ENCODE results near the gene RIBC2. TPM values are rescaled to one million over a fixed set of nuclear protein-coding genes. Genes with fewer than 3 reads are reported as not detected.
A peak's percentile ranks its signal among the peaks of the same experiment; 100 is the strongest.
"Not testable (repeated sequence)": the region's sequence is repeated elsewhere in the genome, so short reads cannot be mapped to it uniquely, and the experiment has no call there.

RIBC2 gene
- total RNA-seq, 2 donors from 2014 or later: not detected

DNA sequence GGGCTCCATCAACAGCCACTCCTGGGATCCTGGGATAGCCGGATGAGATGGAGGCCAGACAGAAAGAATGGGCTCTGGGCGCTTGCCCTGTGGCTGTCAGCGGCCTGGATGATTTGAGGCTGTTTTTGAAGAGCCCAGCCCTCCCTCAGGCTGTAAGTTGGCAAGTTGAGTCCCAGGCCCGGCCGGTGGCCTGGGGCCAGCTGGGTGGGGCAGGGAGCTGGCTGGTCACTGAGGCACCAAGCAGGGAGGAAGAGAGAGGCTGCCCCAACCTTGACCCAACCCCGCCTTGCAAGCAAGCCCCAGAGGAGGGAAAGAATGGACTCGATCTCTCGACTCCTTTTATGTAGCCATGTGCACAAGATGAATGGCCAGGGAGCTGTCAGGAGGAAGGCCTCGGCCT is 34.9 kb downstream of the RIBC2 start:
- DNase-seq (ENCODE audit: low spot score): peak; percentile 90
- Histone ChIP-seq H3K4me1 (peaks cover 0 to 17% of the 10 kb centered on the region in 2 donors), H3K4me3 (no peak overlapping the region), H3K27me3 (no peaks in the 10 kb centered on the region), H3K9me3 (no peaks in the 10 kb centered on the region), H3K36me3 (no peaks in the 10 kb centered on the region), H3K27ac (peak overlapping the region in 1 of 2 donors; percentile 75)
- TF ChIP-seq, protein P1, sequence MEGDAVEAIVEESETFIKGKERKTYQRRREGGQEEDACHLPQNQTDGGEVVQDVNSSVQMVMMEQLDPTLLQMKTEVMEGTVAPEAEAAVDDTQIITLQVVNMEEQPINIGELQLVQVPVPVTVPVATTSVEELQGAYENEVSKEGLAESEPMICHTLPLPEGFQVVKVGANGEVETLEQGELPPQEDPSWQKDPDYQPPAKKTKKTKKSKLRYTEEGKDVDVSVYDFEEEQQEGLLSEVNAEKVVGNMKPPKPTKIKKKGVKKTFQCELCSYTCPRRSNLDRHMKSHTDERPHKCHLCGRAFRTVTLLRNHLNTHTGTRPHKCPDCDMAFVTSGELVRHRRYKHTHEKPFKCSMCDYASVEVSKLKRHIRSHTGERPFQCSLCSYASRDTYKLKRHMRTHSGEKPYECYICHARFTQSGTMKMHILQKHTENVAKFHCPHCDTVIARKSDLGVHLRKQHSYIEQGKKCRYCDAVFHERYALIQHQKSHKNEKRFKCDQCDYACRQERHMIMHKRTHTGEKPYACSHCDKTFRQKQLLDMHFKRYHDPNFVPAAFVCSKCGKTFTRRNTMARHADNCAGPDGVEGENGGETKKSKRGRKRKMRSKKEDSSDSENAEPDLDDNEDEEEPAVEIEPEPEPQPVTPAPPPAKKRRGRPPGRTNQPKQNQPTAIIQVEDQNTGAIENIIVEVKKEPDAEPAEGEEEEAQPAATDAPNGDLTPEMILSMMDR (IDR thresholded peaks at IDR 0.05): no peak

DNA sequence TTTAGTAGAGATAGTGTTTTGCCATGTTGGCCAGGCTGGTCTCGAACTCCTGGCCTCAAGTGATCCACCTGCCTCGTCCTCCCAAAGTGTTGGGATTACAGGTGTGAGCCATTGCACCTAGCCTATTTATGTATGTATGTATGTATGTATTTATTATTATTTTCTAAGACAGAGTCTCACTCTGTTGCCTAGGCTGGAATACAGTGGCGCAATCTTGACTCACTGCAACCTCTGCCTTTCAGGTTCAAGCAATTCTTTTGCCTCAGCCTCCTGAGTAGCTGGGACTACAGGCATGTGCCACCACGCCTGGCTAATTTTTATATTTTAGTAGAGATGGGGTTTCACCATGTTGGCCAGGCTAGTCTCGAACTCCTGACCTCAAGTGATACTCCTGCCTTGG is 35.9 kb downstream of the RIBC2 start:
- peak overlapping the region in 1 of 2 donors; percentile 75 for H3K27ac ChIP-seq
- H3K9me3 ChIP-seq; H3K27me3 ChIP-seq; H3K36me3 ChIP-seq; H3K4me3 ChIP-seq; DNase-seq (ENCODE audit: low spot score): not testable (repeated sequence)
- peaks cover 0 to 17% of the 10 kb centered on the region in 2 donors for H3K4me1 ChIP-seq

DNA sequence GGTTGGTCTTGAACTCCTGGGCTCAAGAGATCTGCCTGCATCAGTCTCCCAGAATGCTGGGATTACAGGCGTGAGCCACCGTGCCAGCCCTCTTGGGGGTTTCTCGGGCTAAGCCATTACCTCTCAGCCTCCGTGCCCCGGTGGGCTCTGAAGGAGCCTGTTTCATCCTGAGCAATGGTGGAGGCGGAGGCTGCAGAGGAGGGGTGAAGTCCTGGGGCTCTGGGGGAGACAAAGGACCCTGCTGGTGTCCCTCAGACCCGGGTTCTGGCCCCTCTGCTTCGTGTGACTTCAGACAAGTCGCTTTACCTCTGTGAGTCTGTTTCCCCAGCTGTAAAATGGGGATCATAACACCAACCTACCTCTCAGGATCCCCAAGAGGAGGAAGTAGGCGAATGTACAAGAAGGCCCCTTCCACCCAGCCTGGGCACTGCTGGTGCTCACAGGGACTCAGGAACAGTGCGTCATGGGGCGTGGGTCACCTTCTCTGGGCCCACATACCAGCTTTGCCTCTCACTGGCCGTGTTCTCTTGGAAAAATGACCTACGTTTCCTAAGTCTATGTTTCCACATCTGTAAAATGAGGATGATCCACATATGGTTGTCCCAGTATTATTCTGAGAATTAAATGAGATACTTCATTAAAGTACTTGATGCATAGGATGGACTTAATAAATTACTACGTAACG is 36.8 kb downstream of the RIBC2 start:
- no peak overlapping the region for H3K4me3 ChIP-seq
- no peaks in the 10 kb centered on the region for H3K9me3 ChIP-seq
- TF ChIP-seq, protein P1 (IDR thresholded peaks at IDR 0.05): no peak
- no peak for DNase-seq (ENCODE audit: low spot score)
- H3K27me3 ChIP-seq: no peaks in the 10 kb centered on the region
- peak overlapping the region; percentile 48 to 75 for H3K27ac ChIP-seq
- H3K4me1 ChIP-seq: peaks cover 0 to 17% of the 10 kb centered on the region in 2 donors
- H3K36me3 ChIP-seq: no peaks in the 10 kb centered on the region

DNA sequence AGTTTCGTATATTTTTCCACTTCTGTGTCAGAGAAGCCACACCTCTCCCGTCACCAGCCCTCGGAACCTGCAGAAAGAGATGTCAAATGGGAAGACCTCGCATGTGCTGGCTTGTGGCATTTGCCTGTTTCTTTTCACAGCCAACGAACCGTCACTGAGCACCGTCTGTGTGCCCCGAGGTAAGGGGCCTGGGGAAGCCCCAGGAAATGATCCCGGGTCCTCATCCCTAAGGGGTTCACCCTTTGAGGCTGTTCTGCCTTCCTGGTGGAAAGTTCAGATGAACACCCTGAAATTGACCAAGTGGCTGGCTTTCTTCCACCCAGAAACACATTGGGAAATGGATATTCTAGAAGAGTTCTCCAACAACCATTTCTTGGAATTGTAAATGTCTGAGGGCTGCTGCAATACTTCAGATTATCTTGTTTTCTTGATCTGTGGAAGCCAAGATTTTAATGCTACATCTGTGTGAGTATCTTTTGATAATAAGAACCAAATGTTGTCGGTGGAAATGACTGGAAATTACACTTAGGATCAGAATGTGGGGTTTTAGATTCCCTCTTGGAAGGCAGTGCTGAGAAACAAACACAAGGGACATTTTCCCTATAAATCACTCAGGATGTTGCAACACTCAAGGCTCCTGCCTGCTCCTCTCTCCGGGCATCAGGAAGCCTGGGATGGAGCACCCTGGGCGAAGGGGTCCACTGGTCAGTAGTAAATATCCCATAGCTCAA is 37.6 kb downstream of the RIBC2 start:
- no peaks in the 10 kb centered on the region for H3K9me3 ChIP-seq
- peak; percentile 79 for DNase-seq (ENCODE audit: low spot score)
- H3K36me3 ChIP-seq: no peaks in the 10 kb centered on the region
- TF ChIP-seq, protein P1 (IDR thresholded peaks at IDR 0.05): no peak
- H3K4me1 ChIP-seq: peaks cover 0 to 17% of the 10 kb centered on the region in 2 donors
- H3K27me3 ChIP-seq: no peaks in the 10 kb centered on the region
- H3K4me3 ChIP-seq: no peak overlapping the region
- peak overlapping the region; percentile 21 to 75 for H3K27ac ChIP-seq

DNA sequence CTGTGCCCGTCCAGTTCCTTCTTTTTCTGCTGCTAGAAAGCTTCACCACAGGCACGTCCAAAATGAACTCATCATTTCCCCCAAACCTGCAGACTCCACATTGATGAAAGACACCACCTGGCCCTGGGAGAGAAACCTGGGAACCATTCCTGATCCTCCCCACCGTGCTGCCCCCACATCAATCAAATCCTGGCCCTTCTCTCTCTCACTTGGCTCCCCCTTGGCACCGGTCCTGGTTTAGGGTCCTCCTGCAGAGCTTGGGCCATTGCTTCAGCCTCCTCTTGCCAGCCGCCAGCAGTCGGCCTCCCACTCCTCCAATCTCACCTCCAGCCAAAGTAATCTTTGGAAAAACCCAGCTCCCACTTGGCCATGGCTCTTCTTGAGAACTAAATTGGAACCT is 38.5 kb downstream of the RIBC2 start:
- TF ChIP-seq, protein P1 (IDR thresholded peaks at IDR 0.05): no peak
- no peaks in the 10 kb centered on the region for H3K27me3 ChIP-seq
- H3K4me1 ChIP-seq: peaks cover 0 to 17% of the 10 kb centered on the region in 2 donors
- H3K36me3 ChIP-seq: no peaks in the 10 kb centered on the region
- no peaks in the 10 kb centered on the region for H3K9me3 ChIP-seq
- no peak for DNase-seq (ENCODE audit: low spot score)
- no peak overlapping the region for H3K4me3 ChIP-seq
- H3K27ac ChIP-seq: peak overlapping the region; percentile 21 to 75

DNA sequence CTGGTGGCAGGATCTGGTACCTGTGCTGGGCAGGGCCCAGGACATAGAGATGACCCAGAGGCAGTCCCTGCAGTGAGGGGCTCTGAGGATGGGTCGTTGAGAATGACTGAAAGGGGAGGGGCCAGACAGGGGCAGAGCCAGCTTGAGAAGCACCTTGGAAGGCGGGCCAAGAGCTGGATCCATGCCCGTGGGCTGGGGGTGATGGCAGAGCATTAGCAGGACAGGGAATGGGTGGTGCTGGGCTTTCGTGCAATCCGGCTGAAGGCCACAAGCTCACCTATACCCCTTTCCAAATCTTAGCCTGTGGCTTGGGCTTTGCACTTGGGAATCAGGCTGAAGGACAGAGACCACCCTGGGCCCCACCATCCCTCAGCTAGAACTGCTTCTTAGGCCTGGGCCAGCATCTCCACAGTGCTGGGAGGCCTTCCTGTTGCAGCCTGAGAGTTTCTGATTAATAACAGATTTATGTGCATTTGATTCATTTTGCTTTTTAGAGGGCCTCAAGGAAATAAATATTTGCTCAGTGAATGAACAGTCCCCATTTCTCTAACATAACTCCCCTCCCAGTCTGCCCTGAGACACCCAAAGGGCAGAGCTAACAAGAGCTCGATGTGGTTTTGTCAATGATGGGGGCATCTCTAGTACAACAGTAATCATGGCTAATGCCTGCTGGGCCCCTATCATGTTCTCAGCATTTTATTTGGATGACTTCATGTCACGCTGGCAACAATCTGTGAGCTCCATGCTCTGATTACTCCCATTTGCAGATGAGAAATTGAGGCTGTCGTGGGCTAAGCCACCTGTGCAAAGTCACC is 39.3 kb downstream of the RIBC2 start:
- Histone ChIP-seq H3K27me3 (no peaks in the 10 kb centered on the region), H3K36me3 (no peaks in the 10 kb centered on the region), H3K9me3 (no peaks in the 10 kb centered on the region), H3K4me1 (peaks cover 0 to 17% of the 10 kb centered on the region in 2 donors), H3K27ac (peak overlapping the region; percentile 21 to 75), H3K4me3 (no peak overlapping the region)
- TF ChIP-seq, protein P1 (IDR thresholded peaks at IDR 0.05): no peak
- DNase-seq (ENCODE audit: low spot score): no peak

Data from right atrium auricular region (tissue), 2 donors.